SK-N-SH (cell line): ENCODE data around the gene WDR33. TPM values are rescaled to one million over a fixed set of nuclear protein-coding genes. Genes with fewer than 3 reads are reported as not detected.

Source experiments
- CTCF ChIA-PET: fragments of 300-600, 350-600 bp; formaldehyde crosslinking; extraction: SDS; loops from one replicate; lab custom pipeline; 2021; lab: Yijun Ruan, JAX
- POLR2A ChIA-PET: fragments of 350-600 bp; sonication (Branson Sonifier 250); formaldehyde crosslinking; extraction: SDS; loops from one replicate; lab custom pipeline; 2020; ENCODE audit warnings: antibody characterized with exemption, inconsistent platforms; lab: Yijun Ruan, JAX
- DNase-seq: peaks from one replicate; pipeline ENCODE4 v3.0.0; 2012
- H2AFZ ChIP-seq: fragments of 200-600 bp; sonication (generic); 2 replicates; pipeline ENCODE4 v1.8.1; 2016; ENCODE audit warnings: antibody characterized with exemption, mild to moderate bottlenecking, low read depth
- H3F3A ChIP-seq: fragments of 200-600 bp; sonication (generic); replicated peaks from 2 replicates; pipeline ENCODE3; 2016; ENCODE audit warnings: antibody characterized with exemption, mild to moderate bottlenecking; ENCODE audit not compliant: insufficient read depth
- H3K27ac ChIP-seq, 2 experiments: fragments of 200-500 bp in 1 of 2; fragments of 200-600 bp in 1 of 2; sonication (Bioruptor generic) in 1 of 2; sonication (generic), shearing (Covaris generic) in 1 of 2; 2 replicates each; pipeline versions ENCODE4 v1.5.1 to v1.6.1; 2014 to 2016; ENCODE audit warnings: low read depth in 2 of 2, inconsistent platforms in 1 of 2, low read length in 1 of 2, mild to moderate bottlenecking in 1 of 2, mixed read lengths in 1 of 2
- H3K27me3 ChIP-seq: fragments of 200-600 bp; sonication (generic), shearing (Covaris generic); 2 replicates; pipeline ENCODE4 v1.6.1; 2016; ENCODE audit warnings: mixed run types; ENCODE audit not compliant: insufficient read depth
- H3K36me3 ChIP-seq, 2 experiments: fragments of 200-500 bp in 1 of 2; fragments of 200-600 bp in 1 of 2; sonication (Bioruptor generic) in 1 of 2; sonication (generic) in 1 of 2; replicated peaks in 1 of 2; 2 replicates each; pipeline versions ENCODE3 to v1.5.1; 2014 to 2016; ENCODE audit warnings: low read length in 1 of 2, mild to moderate bottlenecking in 1 of 2; ENCODE audit not compliant: insufficient read depth in 2 of 2, control insufficient read depth in 1 of 2
- H3K4me1 ChIP-seq, 2 experiments: fragments of 200-500 bp in 1 of 2; fragments of 200-600 bp in 1 of 2; sonication (Bioruptor generic) in 1 of 2; sonication (generic), shearing (Covaris generic) in 1 of 2; 2 replicates each; pipeline versions ENCODE4 v1.5.1 to v1.6.1; 2014 to 2016; ENCODE audit warnings: low read depth in 1 of 2, low read length in 1 of 2, mixed run types in 1 of 2; ENCODE audit not compliant: insufficient read depth in 2 of 2, control insufficient read depth in 1 of 2
- H3K4me2 ChIP-seq: fragments of 200-600 bp; sonication (generic), shearing (Covaris generic); 2 replicates; pipeline ENCODE4 v1.6.1; 2017; ENCODE audit warnings: mixed run types
- H3K4me3 ChIP-seq, 2 experiments: fragments of 200-500 bp in 1 of 2; fragments of 200-600 bp in 1 of 2; sonication (Bioruptor generic) in 1 of 2; sonication (generic), shearing (Covaris generic) in 1 of 2; 2 replicates each; pipeline versions ENCODE4 v1.5.1 to v1.8.1; 2014 to 2016; ENCODE audit warnings: low read depth in 2 of 2, inconsistent platforms in 1 of 2, low read length in 1 of 2, mild to moderate bottlenecking in 1 of 2, mixed read lengths in 1 of 2, moderate library complexity in 1 of 2
- H3K79me2 ChIP-seq: fragments of 200-600 bp; sonication (generic); 2 replicates; pipeline ENCODE4 v1.8.1; 2017; ENCODE audit warnings: mild to moderate bottlenecking; ENCODE audit not compliant: insufficient read depth
- H3K9ac ChIP-seq: fragments of 200-600 bp; sonication (generic); 2 replicates; pipeline ENCODE4 v1.6.1; 2017; ENCODE audit warnings: mixed run types
- H3K9me2 ChIP-seq: fragments of 200-600 bp; sonication (generic); 2 replicates; pipeline ENCODE4 v1.6.1; 2017; ENCODE audit warnings: mixed run types
- H3K9me3 ChIP-seq: fragments of 200-600 bp; sonication (generic); 2 replicates; pipeline ENCODE4 v1.6.1; 2017; ENCODE audit warnings: mixed run types, mild to moderate bottlenecking, moderate library complexity
- H4K20me1 ChIP-seq: fragments of 200-600 bp; sonication (generic); 2 replicates; pipeline ENCODE4 v1.6.1; 2017; ENCODE audit warnings: mild to moderate bottlenecking, mixed run types; ENCODE audit not compliant: insufficient read depth
- CHD2 ChIP-seq: fragments of 150-350 bp; IDR thresholded peaks from 2 replicates; pipeline ENCODE4 v1.6.1; 2018; ENCODE audit warnings: low read length; ENCODE audit not compliant: partially characterized antibody
- EP300 ChIP-seq, 2 experiments: IDR thresholded peaks; 2 replicates each; pipeline versions ENCODE4 v1.4.0 to v1.6.1; 2012; ENCODE audit warnings: borderline replicate concordance in 1 of 2, low read depth in 1 of 2, low read length in 1 of 2
- EZH2phosphoT487 ChIP-seq: fragments of 200-600 bp; sonication (generic); IDR thresholded peaks from 2 replicates; pipeline ENCODE4 v1.6.1; 2017; ENCODE audit warnings: low read depth, mixed run types, mild to moderate bottlenecking, antibody characterized with exemption, moderate library complexity, borderline replicate concordance
- FOSL2 ChIP-seq: IDR thresholded peaks from 2 replicates; pipeline ENCODE4 v1.4.0; 2012; ENCODE audit warnings: low read depth, mild to moderate bottlenecking, moderate library complexity, borderline replicate concordance
- FOXJ3 ChIP-seq: sonication (generic); formaldehyde crosslinking; IDR thresholded peaks from 2 replicates; pipeline ENCODE4 v1.5.1; 2020; ENCODE audit warnings: mild to moderate bottlenecking, missing genetic modification reagents
- FOXM1 ChIP-seq: IDR thresholded peaks from 2 replicates; pipeline ENCODE4 v1.4.0; 2012; ENCODE audit warnings: low read depth, mild to moderate bottlenecking
- IRF3 ChIP-seq: fragments of 150-350 bp; IDR thresholded peaks from 2 replicates; pipeline ENCODE4 v1.6.1; 2016; ENCODE audit warnings: mild to moderate bottlenecking, low read depth, low read length
- JUND ChIP-seq: IDR thresholded peaks from 2 replicates; pipeline ENCODE4 v1.4.0; 2012
- PBX3 ChIP-seq: IDR thresholded peaks from 2 replicates; pipeline ENCODE4; 2012
- RAD21 ChIP-seq: IDR thresholded peaks from 2 replicates; pipeline ENCODE4 v1.6.1; 2012; ENCODE audit warnings: mild to moderate bottlenecking, low read length
- RCOR1 ChIP-seq: fragments of 150-350 bp; IDR thresholded peaks from 2 replicates; pipeline ENCODE4 v1.6.1; 2017; ENCODE audit warnings: antibody characterized with exemption, low read length
- RXRA ChIP-seq: IDR thresholded peaks from 2 replicates; pipeline ENCODE4 v1.4.0; 2012; ENCODE audit warnings: low read depth, mild to moderate bottlenecking, borderline replicate concordance
- TAF1 ChIP-seq: IDR thresholded peaks from 2 replicates; pipeline ENCODE4 v1.6.1; 2012; ENCODE audit warnings: low read depth, mild to moderate bottlenecking, low read length, moderate library complexity, borderline replicate concordance
- TCF12 ChIP-seq: IDR thresholded peaks from 2 replicates; pipeline ENCODE4 v1.4.0; 2012
- USF2 ChIP-seq: fragments of 150-350 bp; IDR thresholded peaks from 2 replicates; pipeline ENCODE4 v1.6.1; 2017; ENCODE audit warnings: antibody characterized with exemption, low read length, low read depth, borderline replicate concordance
- WGBS: methylation state at CpG from one replicate; pipeline ENCODE4 v1.1.6; 2017; ENCODE audit warnings: low lambda C conversion rate; 5-methylcytosine and 5-hydroxymethylcytosine counted together
- polyA plus RNA-seq, 3 experiments: library from polyadenylated mRNA; depleted of rRNA; stranded (reverse); fragments of >200 nt; gene quantifications; 2 replicates each; pipeline ENCODE4 v1.2.3, GENCODE V29; 2012
- TF ChIP-seq, protein P1 (sequence below): IDR thresholded peaks from 2 replicates; pipeline ENCODE4 v1.4.0; 2012; ENCODE audit warnings: low read depth
- TF ChIP-seq, protein P2 (sequence below): IDR thresholded peaks from 2 replicates; pipeline ENCODE4 v1.4.0; 2012; ENCODE audit warnings: low read depth, borderline replicate concordance
- TF ChIP-seq, protein P3 (sequence below): fragments of 200-600 bp; sonication (generic); IDR thresholded peaks from 2 replicates; pipeline ENCODE4 v1.6.1; 2017; ENCODE audit warnings: antibody characterized with exemption, mild to moderate bottlenecking, moderate library complexity

WDR33 gene
- polyA plus RNA-seq, 1 of the 3 experiments (the other 2 are of a cell fraction), result 12.4 TPM

DNA sequence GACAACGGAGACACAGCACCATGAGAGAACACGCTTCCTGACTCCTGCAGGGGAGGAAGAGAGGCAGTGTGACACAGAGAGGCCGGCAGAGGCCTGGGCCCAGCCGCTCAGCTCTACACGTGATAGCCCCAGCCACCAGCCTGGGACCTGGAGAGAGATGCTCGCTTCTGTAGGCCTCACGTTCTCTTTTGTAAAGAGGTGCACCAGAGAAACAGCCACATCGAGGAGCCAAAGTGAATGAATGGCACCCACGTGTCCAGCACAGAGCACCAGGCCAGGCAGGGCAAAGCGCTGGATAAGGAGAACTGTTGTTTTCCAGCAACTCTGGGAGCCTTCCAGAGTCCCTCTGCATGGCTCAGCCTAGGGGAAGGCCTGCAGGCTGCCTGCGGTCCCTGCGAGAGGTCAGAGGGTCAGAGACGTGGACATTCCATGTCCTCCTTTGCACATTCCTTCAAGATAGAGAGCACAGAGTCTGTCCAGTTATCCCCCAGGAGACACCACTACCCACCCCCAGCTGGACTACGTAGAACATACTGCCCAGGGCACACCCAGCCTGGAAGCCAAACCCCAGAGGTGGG lies 149.8 kb downstream of the WDR33 start:
- DNase-seq, result no peak
- H3K27ac ChIP-seq, result no peak overlapping the region

GRCh38 chr2:127660291-127660578 lies 150.7 kb downstream of the WDR33 start:
- H3K9ac ChIP-seq, result no peak overlapping the region
- no peak overlapping the region for H2AFZ ChIP-seq
- no peaks in the 10 kb centered on the region for H3K36me3 ChIP-seq
- no peaks in the 10 kb centered on the region for H4K20me1 ChIP-seq
- no peak overlapping the region for H3K4me2 ChIP-seq
- TF ChIP-seq EZH2phosphoT487, result no peak
- TF ChIP-seq, protein P1, sequence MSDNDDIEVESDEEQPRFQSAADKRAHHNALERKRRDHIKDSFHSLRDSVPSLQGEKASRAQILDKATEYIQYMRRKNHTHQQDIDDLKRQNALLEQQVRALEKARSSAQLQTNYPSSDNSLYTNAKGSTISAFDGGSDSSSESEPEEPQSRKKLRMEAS, result no peak
- no peak for TF ChIP-seq FOXM1
- no peak for TF ChIP-seq USF2
- TF ChIP-seq EP300 (IDR thresholded peaks at IDR 0.05; ENCODE audit: borderline replicate concordance in 1 of 2, low read depth in 1 of 2, low read length in 1 of 2), result no peak
- no peak for TF ChIP-seq FOXJ3 (CRISPR knock-in tag)
- TF ChIP-seq TAF1, result no peak
- TF ChIP-seq TCF12, result no peak
- TF ChIP-seq, protein P2, sequence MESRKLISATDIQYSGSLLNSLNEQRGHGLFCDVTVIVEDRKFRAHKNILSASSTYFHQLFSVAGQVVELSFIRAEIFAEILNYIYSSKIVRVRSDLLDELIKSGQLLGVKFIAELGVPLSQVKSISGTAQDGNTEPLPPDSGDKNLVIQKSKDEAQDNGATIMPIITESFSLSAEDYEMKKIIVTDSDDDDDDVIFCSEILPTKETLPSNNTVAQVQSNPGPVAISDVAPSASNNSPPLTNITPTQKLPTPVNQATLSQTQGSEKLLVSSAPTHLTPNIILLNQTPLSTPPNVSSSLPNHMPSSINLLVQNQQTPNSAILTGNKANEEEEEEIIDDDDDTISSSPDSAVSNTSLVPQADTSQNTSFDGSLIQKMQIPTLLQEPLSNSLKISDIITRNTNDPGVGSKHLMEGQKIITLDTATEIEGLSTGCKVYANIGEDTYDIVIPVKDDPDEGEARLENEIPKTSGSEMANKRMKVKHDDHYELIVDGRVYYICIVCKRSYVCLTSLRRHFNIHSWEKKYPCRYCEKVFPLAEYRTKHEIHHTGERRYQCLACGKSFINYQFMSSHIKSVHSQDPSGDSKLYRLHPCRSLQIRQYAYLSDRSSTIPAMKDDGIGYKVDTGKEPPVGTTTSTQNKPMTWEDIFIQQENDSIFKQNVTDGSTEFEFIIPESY, result no peak
- TF ChIP-seq, protein P3, sequence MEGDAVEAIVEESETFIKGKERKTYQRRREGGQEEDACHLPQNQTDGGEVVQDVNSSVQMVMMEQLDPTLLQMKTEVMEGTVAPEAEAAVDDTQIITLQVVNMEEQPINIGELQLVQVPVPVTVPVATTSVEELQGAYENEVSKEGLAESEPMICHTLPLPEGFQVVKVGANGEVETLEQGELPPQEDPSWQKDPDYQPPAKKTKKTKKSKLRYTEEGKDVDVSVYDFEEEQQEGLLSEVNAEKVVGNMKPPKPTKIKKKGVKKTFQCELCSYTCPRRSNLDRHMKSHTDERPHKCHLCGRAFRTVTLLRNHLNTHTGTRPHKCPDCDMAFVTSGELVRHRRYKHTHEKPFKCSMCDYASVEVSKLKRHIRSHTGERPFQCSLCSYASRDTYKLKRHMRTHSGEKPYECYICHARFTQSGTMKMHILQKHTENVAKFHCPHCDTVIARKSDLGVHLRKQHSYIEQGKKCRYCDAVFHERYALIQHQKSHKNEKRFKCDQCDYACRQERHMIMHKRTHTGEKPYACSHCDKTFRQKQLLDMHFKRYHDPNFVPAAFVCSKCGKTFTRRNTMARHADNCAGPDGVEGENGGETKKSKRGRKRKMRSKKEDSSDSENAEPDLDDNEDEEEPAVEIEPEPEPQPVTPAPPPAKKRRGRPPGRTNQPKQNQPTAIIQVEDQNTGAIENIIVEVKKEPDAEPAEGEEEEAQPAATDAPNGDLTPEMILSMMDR, result no peak
- TF ChIP-seq RAD21, result no peak
- TF ChIP-seq JUND, result no peak
- TF ChIP-seq FOSL2, result no peak
- no peak for TF ChIP-seq PBX3
- TF ChIP-seq IRF3, result no peak
- TF ChIP-seq CHD2, result no peak
- no peak for TF ChIP-seq RXRA
- peaks cover 0 to 28% of the 10 kb centered on the region in 2 experiments; a peak in 1 of 4 replicates for H3K4me1 ChIP-seq
- 85% methylated on average over 10 of the region's 10 CpGs for WGBS
- no peak overlapping the region for H3K4me3 ChIP-seq
- no peaks in the 10 kb centered on the region for H3K79me2 ChIP-seq
- H3K27ac ChIP-seq, result no peak overlapping the region
- DNase-seq, result no peak
- H3F3A ChIP-seq, result no peaks in the 10 kb centered on the region
- no peaks in the 10 kb centered on the region for H3K9me2 ChIP-seq
- POLR2A ChIA-PET, result no interaction called here
- CTCF ChIA-PET, result no interaction called here
- no peaks in the 10 kb centered on the region for H3K9me3 ChIP-seq
- H3K27me3 ChIP-seq, result no peaks in the 10 kb centered on the region

More for the DNA sequence above, 149.8 kb downstream of the WDR33 start:
- WGBS, result 95% methylated on average over 7 of the region's 14 CpGs
- POLR2A ChIA-PET, result no interaction called here
- Histone ChIP-seq H3K9me2 (no peaks in the 10 kb centered on the region), H4K20me1 (no peaks in the 10 kb centered on the region), H3K4me1 (peaks cover 0 to 21% of the 10 kb centered on the region in 2 experiments; a peak in 1 of 4 replicates), H3K9me3 (no peaks in the 10 kb centered on the region), H2AFZ (no peak overlapping the region), H3K4me3 (no peak overlapping the region), H3K9ac (no peak overlapping the region), H3K79me2 (no peaks in the 10 kb centered on the region), H3K36me3 (no peaks in the 10 kb centered on the region), H3K27me3 (no peaks in the 10 kb centered on the region), H3K4me2 (no peak overlapping the region), H3F3A (no peaks in the 10 kb centered on the region)
- CTCF ChIA-PET, result interaction anchor here (1.9 kb wide), 1 partner anchor 11 kb away, joined by 11 read pairs; no protein-coding TSS in a partner anchor
- no peak for TF ChIP-seq RCOR1
